Osteocyte (in vitro differentiated cells): ENCODE measurements around the gene METTL5. TPM values are rescaled to one million over a fixed set of nuclear protein-coding genes. Genes with fewer than 3 reads are reported as not detected.
"Not testable (repeated sequence)": the region's sequence is repeated elsewhere in the genome, so short reads cannot be mapped to it uniquely, and the experiment has no call there.

Experiments used
- DNase-seq: peaks from one replicate; pipeline ENCODE4 v3.0.0; 2021; ENCODE audit warnings: mixed read lengths; ENCODE audit not compliant: unreplicated experiment; ENCODE audit errors: extremely low spot score
- H3K27ac Mint-ChIP-seq: one replicate; pipeline ENCODE4 v1.8.0; 2021; ENCODE audit warnings: mild to moderate bottlenecking, mixed read lengths; ENCODE audit not compliant: unreplicated experiment
- H3K27me3 Mint-ChIP-seq: one replicate; pipeline ENCODE4 v1.8.0; 2021; ENCODE audit warnings: mixed read lengths; ENCODE audit not compliant: unreplicated experiment
- H3K36me3 Mint-ChIP-seq: one replicate; pipeline ENCODE4 v1.8.0; 2021; ENCODE audit warnings: mixed read lengths; ENCODE audit not compliant: unreplicated experiment
- H3K4me1 Mint-ChIP-seq: one replicate; pipeline ENCODE4 v1.8.0; 2021; ENCODE audit warnings: mixed read lengths; ENCODE audit not compliant: unreplicated experiment
- H3K4me3 Mint-ChIP-seq: one replicate; pipeline ENCODE4 v1.8.0; 2021; ENCODE audit warnings: mild to moderate bottlenecking, moderate library complexity, mixed read lengths; ENCODE audit not compliant: unreplicated experiment
- H3K9me3 Mint-ChIP-seq: one replicate; pipeline ENCODE4 v1.8.0; 2021; ENCODE audit warnings: mixed read lengths; ENCODE audit not compliant: unreplicated experiment
- total RNA-seq: library from RNA; stranded (reverse); gene quantifications from 2 replicates; pipeline ENCODE4 v1.2.1, GENCODE V29; 2021
- TF ChIP-seq, protein P1 (sequence below): fragments of 200-600 bp; sonication (generic); IDR thresholded peaks from 2 replicates; pipeline ENCODE4 v1.5.0; 2021; ENCODE audit warnings: antibody characterized with exemption, mild to moderate bottlenecking, moderate library complexity

Gene METTL5
- total RNA-seq, 1 donor from 2014 or later: 37.6 TPM

DNA sequence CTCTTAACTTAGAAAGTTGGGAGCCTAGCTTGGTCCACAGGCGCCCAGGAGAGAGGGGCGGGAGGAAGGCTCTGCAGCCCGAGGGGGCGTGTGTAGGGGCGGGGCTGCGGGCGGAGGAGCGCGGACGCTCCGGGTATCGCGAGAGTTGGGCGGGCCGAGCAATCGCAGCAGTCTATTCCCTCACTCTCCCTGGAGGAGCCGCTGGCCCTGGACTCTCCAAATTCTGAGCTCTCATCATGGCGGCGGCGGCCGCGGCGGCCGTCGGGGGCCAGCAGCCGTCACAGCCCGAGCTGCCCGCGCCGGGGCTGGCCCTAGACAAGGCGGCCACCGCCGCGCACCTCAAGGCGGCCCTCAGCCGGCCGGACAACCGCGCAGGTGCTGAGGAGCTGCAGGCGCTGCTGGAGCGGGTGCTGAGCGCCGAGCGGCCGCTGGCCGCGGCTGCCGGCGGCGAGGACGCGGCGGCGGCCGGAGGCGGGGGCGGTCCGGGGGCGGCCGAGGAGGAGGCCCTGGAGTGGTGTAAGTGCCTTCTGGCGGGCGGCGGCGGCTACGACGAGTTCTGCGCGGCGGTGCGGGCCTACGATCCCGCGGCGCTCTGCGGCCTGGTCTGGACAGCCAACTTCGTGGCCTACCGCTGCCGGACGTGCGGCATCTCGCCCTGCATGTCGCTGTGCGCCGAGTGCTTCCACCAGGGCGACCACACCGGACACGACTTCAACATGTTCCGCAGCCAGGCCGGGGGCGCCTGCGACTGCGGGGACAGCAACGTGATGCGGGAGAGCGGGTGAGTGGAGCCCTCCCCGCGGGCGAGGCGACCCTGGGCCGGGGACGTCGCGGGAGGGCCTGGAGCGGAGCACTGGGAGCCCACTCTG lies 2.8 kb upstream of the METTL5 start, which contains the start of gene UBR3:
Gene UBR3 (plus strand): TSS at position 183 of the 869 bp plus-strand sequence. CDS start 54 bp downstream, at position 237.
- DNase-seq: peak; percentile 98
- peaks cover 6% of the 10 kb centered on the region for H3K36me3 Mint-ChIP-seq
- H3K27ac Mint-ChIP-seq: peak within 1 kb of the TSS; percentile 81
- peaks cover 49% of the 10 kb centered on the region for H3K4me1 Mint-ChIP-seq
- TF ChIP-seq, protein P1, sequence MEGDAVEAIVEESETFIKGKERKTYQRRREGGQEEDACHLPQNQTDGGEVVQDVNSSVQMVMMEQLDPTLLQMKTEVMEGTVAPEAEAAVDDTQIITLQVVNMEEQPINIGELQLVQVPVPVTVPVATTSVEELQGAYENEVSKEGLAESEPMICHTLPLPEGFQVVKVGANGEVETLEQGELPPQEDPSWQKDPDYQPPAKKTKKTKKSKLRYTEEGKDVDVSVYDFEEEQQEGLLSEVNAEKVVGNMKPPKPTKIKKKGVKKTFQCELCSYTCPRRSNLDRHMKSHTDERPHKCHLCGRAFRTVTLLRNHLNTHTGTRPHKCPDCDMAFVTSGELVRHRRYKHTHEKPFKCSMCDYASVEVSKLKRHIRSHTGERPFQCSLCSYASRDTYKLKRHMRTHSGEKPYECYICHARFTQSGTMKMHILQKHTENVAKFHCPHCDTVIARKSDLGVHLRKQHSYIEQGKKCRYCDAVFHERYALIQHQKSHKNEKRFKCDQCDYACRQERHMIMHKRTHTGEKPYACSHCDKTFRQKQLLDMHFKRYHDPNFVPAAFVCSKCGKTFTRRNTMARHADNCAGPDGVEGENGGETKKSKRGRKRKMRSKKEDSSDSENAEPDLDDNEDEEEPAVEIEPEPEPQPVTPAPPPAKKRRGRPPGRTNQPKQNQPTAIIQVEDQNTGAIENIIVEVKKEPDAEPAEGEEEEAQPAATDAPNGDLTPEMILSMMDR: peak; percentile 33
- H3K4me3 Mint-ChIP-seq: peak within 1 kb of the TSS; percentile 95
- H3K9me3 Mint-ChIP-seq: no peaks in the 10 kb centered on the region
- no peaks in the 10 kb centered on the region for H3K27me3 Mint-ChIP-seq

DNA sequence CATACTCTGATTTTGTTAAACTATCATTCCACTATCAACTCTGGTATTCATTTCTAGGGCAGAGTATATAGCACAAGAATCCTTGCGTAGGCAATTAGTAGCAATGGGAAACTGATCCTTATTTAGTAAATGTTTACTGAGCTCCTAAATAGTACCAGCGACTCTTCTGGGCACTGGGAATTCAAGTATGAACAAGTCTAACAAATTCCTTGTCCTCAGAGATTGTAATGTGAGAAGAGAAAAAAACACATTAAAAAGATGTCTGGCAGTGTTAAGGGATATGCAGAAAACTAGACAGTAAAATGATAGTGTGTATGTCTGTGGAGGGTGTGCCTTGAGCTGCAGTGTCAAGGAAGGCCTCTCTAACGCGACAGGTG lies 721 bp downstream of the METTL5 start:
- TF ChIP-seq, protein P1: no peak
- Mint-ChIP-seq H3K36me3 (peaks cover 14% of the 10 kb centered on the region), H3K27ac (peak overlapping the region; percentile 71), H3K4me3 (peak overlapping the region; percentile 83), H3K27me3 (no peaks in the 10 kb centered on the region), H3K4me1 (peaks cover 65% of the 10 kb centered on the region), H3K9me3 (no peaks in the 10 kb centered on the region)
- no peak for DNase-seq

DNA sequence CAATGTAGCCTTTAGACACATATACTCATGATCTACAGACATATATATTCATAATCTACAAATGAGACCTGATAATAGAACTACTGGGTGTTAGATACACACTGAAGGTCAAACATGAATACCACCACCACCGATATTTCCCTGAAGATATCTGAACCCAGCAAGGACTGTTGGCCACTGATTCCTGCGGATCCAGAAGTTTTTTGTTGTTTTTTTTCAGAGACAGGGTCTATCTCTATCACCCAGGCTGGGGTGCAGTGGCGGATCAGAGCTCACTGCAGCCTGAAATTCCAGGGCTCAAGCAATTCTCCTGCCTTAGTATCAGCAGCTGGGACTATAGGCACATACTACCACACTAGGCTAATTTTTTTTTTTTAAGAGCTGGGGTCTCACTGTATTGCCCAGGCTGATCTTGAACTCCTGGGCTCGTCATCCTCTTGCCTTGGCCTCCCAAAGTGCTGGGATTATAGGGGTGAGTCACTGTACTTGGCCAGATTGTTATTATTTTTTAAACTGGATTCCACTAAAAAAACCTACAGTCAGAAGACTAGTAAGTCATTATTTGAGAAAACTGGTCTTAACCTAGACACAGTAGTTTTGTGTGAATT lies 1.8 kb downstream of the METTL5 start:
- Mint-ChIP-seq H3K36me3 (peaks cover 17% of the 10 kb centered on the region), H3K4me3 (peak overlapping the region; percentile 57), H3K4me1 (peaks cover 58% of the 10 kb centered on the region), H3K9me3 (no peaks in the 10 kb centered on the region), H3K27me3 (no peaks in the 10 kb centered on the region), H3K27ac (peak overlapping the region; percentile 47)
- no peak for DNase-seq
- TF ChIP-seq, protein P1: no peak

GRCh38 chr2:169822036-169822435 lies 2.7 kb downstream of the METTL5 start:
- DNase-seq: no peak
- peaks cover 56% of the 10 kb centered on the region for H3K4me1 Mint-ChIP-seq
- H3K4me3 Mint-ChIP-seq: no peak overlapping the region
- H3K9me3 Mint-ChIP-seq: no peaks in the 10 kb centered on the region
- H3K36me3 Mint-ChIP-seq: peaks cover 25% of the 10 kb centered on the region
- TF ChIP-seq, protein P1: no peak
- no peaks in the 10 kb centered on the region for H3K27me3 Mint-ChIP-seq
- no peak overlapping the region for H3K27ac Mint-ChIP-seq

DNA sequence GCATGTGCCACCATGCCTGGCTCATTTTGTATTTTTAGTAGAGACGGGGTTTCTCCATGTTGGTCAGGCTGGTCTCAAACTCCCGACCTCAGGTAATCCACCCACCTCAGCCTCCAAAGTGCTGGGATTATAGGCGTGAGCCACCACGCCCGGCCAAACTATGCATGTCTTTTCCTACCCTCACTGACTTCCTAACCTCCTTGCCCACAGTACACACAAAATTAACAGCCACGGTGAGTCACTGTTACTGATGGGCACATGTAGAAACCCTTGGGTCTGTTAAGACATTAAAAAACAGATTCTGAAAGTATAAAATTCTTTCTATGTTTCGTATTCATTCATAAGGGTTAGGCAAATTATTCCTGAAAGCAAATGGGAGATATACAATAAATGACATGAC lies 4.6 kb downstream of the METTL5 start:
- H3K27me3 Mint-ChIP-seq, H3K9me3 Mint-ChIP-seq, DNase-seq, H3K4me3 Mint-ChIP-seq: not testable (repeated sequence)
- Mint-ChIP-seq H3K4me1 (peaks cover 50% of the 10 kb centered on the region), H3K27ac (peak overlapping the region; percentile 87), H3K36me3 (peaks cover 42% of the 10 kb centered on the region)
